T-helper 2 cell treated with Interferon-gamma antibody and Interleukin-4, amounts not matched to agents 5 μg/mL and 100 μg/mL, for 36 hours (primary cell): ENCODE measurements around the gene ASIC4.

ENCODE experiments used
- DNase-seq: peaks from one replicate; pipeline ENCODE4 v3.0.0; 2021; ENCODE audit warnings: low spot score
- H3K27ac Mint-ChIP-seq: one replicate; pipeline ENCODE4 v1.8.0; 2021; ENCODE audit warnings: mild to moderate bottlenecking, mixed read lengths
- H3K27me3 Mint-ChIP-seq: one replicate; pipeline ENCODE4 v1.8.0; 2021; ENCODE audit warnings: low read depth, mixed read lengths
- H3K36me3 Mint-ChIP-seq: one replicate; pipeline ENCODE4 v1.8.0; 2021; ENCODE audit warnings: low read depth, mixed read lengths
- H3K4me1 Mint-ChIP-seq: one replicate; pipeline ENCODE4 v1.8.0; 2021; ENCODE audit warnings: low read depth, mixed read lengths
- H3K4me3 Mint-ChIP-seq: one replicate; pipeline ENCODE4 v1.8.0; 2022; ENCODE audit warnings: mild to moderate bottlenecking, moderate library complexity, mixed read lengths
- H3K9me3 Mint-ChIP-seq: one replicate; pipeline ENCODE4 v1.8.0; 2021; ENCODE audit warnings: mixed read lengths

The ASIC4 gene

GRCh38 chr2:219514196-219514761 lies at the start of gene ASIC4:
Gene ASIC4, plus strand, starts transcription at chr2:219514482. Its CDS starts 243 bp downstream, at chr2:219514725.
- Mint-ChIP-seq H3K4me1 (peaks cover 11% of the 10 kb centered on the region), H3K27me3 (peaks cover 77% of the 10 kb centered on the region), H3K27ac (no peak within 1 kb of the TSS), H3K36me3 (no peaks in the 10 kb centered on the region), H3K4me3 (no peak within 1 kb of the TSS), H3K9me3 (no peaks in the 10 kb centered on the region)
- no peak for DNase-seq

- no peak for DNase-seq
- H3K4me3 Mint-ChIP-seq, result no peak overlapping the region
- H3K9me3 Mint-ChIP-seq, result no peaks in the 10 kb centered on the region
- no peaks in the 10 kb centered on the region for H3K27me3 Mint-ChIP-seq
- H3K36me3 Mint-ChIP-seq, result no peaks in the 10 kb centered on the region
- H3K4me1 Mint-ChIP-seq, result no peaks in the 10 kb centered on the region
- no peak overlapping the region for H3K27ac Mint-ChIP-seq
Observed at GRCh38 chr2:219465659-219466561, 48.4 kb upstream of the ASIC4 start.

DNA sequence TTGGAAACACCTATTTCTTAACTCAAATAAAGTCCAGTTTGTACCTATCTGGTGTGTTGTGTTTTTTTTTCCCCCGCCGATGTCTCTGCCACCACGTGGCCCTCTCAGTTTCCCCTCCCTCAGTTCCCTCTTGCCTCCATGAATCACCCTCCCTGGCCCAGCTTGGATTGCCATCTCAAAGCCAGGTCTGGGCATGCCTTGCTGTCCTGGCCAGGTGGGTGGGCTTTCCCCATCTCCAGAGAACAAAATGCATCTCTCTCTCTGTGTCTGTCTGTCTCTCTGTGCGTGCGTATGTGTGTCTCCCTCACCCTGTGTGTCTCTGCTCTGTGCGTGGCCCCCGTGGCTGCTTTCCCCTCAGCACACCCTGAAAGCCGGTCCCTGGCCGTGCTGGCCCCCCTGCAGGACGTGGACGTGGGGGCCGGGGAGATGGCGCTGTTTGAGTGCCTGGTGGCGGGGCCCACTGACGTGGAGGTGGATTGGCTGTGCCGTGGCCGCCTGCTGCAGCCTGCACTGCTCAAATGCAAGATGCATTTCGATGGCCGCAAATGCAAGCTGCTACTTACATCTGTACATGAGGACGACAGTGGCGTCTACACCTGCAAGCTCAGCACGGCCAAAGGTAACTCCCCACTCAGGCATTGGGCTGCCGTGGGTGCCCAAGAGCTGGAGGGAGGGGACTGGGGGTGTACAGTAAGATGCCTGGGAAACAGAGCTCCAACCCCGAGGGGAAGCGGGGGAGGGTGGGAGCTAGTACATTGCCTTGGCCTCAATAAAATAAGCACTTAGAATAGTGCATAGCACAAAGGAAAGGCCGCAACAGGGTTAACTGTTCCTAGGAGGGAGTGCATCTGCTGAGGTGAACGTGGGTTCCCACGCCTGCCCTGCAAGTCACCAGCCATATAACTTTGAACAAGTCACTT lies 47.2 kb upstream of the ASIC4 start:
- H3K4me1 Mint-ChIP-seq, result no peaks in the 10 kb centered on the region
- H3K4me3 Mint-ChIP-seq, result no peak overlapping the region
- H3K27me3 Mint-ChIP-seq, result no peaks in the 10 kb centered on the region
- no peak overlapping the region for H3K27ac Mint-ChIP-seq
- H3K36me3 Mint-ChIP-seq, result no peaks in the 10 kb centered on the region
- DNase-seq, result no peak
- no peaks in the 10 kb centered on the region for H3K9me3 Mint-ChIP-seq

GRCh38 chr2:219467736-219468075 lies 46.6 kb upstream of the ASIC4 start:
- H3K9me3 Mint-ChIP-seq, result no peaks in the 10 kb centered on the region
- no peak overlapping the region for H3K27ac Mint-ChIP-seq
- H3K4me1 Mint-ChIP-seq, result no peaks in the 10 kb centered on the region
- H3K4me3 Mint-ChIP-seq, result no peak overlapping the region
- H3K27me3 Mint-ChIP-seq, result no peaks in the 10 kb centered on the region
- no peaks in the 10 kb centered on the region for H3K36me3 Mint-ChIP-seq
- DNase-seq, result no peak

- H3K36me3 Mint-ChIP-seq, result no peaks in the 10 kb centered on the region
- H3K4me3 Mint-ChIP-seq, result no peak overlapping the region
- no peak overlapping the region for H3K27ac Mint-ChIP-seq
- no peaks in the 10 kb centered on the region for H3K27me3 Mint-ChIP-seq
- no peaks in the 10 kb centered on the region for H3K9me3 Mint-ChIP-seq
- no peak for DNase-seq
- no peaks in the 10 kb centered on the region for H3K4me1 Mint-ChIP-seq
Observed at GRCh38 chr2:219468410-219469185, 45.7 kb upstream of the ASIC4 start.

GRCh38 chr2:219469186-219469724 lies 45.0 kb upstream of the ASIC4 start:
- H3K27me3 Mint-ChIP-seq, result no peaks in the 10 kb centered on the region
- H3K4me3 Mint-ChIP-seq, result no peak overlapping the region
- DNase-seq, result no peak
- no peaks in the 10 kb centered on the region for H3K9me3 Mint-ChIP-seq
- H3K27ac Mint-ChIP-seq, result no peak overlapping the region
- H3K36me3 Mint-ChIP-seq, result no peaks in the 10 kb centered on the region
- H3K4me1 Mint-ChIP-seq, result no peaks in the 10 kb centered on the region

DNA sequence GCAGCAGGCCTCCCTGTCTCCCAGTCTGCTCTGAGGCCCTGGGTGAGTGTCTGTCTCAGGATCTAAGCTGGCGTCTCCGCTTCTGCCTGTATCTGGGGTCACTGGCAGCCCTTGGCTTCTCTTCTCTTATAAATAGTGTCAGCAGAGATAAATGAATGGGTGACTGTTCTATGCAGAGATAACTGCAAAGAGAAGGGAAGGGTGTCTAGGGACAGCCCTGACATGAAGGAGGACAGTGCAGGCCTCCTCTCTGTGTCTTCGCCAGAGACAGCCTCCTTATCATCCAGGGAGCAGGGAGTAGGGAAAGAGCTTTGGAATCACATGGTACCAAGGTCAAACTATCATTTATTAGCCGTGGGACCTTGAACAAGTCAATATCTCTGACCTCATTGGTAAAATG lies 43.9 kb upstream of the ASIC4 start:
- Mint-ChIP-seq H3K27ac (no peak overlapping the region), H3K9me3 (no peaks in the 10 kb centered on the region), H3K4me1 (no peaks in the 10 kb centered on the region), H3K27me3 (no peaks in the 10 kb centered on the region), H3K4me3 (no peak overlapping the region), H3K36me3 (no peaks in the 10 kb centered on the region)
- DNase-seq, result no peak

DNA sequence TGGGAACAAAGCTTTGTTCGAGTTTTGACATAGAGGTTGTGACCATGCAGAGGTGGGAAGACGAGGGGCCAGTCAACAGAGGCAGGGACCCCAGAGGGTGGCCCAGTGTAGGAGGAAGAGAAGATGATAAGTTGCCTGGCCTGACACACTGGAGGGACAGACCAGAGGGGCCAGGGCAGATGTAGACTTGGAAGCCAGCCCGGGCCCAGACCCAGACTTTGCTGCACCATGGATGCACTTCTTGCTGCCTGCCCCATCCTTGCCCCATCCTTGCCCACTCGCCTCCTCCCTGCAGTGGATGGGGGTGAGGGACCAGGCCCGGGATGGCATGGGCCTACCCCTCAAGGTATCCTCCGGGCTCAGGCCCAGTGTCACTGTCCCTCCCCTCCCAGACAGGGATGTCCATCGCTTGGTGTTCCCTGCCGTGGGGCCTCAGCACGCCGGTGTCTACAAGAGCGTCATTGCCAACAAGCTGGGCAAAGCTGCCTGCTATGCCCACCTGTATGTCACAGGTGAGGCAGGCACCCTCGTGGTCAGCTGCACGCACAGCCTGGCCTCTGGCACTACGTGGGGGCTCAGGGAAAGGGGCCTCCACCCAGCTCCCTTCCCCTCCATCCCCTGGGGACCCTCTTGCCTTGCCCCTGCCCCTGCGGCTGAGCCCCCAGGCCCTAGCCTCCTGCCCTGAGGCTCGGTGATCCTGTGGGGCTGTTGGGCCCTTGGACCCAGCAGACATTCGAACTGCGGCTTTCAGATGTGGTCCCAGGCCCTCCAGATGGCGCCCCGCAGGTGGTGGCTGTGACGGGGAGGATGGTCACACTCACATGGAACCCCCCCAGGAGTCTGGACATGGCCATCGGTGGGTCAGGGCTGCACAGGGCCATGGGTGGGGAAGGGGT lies 42.6 kb upstream of the ASIC4 start:
- no peaks in the 10 kb centered on the region for H3K36me3 Mint-ChIP-seq
- no peak for DNase-seq
- H3K27ac Mint-ChIP-seq, result no peak overlapping the region
- H3K4me1 Mint-ChIP-seq, result no peaks in the 10 kb centered on the region
- peaks cover 3% of the 10 kb centered on the region for H3K27me3 Mint-ChIP-seq
- no peaks in the 10 kb centered on the region for H3K9me3 Mint-ChIP-seq
- H3K4me3 Mint-ChIP-seq, result no peak overlapping the region

DNA sequence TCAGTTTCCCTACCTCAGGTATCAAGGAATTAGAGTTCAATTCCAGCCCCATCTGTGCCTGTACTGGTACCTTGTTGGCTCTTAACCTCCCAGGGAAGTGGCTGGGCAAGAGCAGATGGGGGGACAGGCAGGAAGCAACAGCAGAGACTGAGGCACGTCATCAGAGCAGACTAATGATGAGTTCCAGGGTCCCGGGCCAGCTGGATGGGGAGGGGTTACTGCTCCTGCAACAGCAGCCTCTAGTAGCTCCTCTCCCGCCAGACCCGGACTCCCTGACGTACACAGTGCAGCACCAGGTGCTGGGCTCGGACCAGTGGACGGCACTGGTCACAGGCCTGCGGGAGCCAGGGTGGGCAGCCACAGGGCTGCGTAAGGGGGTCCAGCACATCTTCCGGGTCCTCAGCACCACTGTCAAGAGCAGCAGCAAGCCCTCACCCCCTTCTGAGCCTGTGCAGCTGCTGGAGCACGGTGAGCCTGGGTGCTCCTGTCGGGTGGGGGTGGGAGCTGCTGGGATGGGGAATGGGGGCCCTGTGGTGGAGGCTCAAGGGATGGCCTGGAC lies 41.6 kb upstream of the ASIC4 start:
- Mint-ChIP-seq H3K9me3 (no peaks in the 10 kb centered on the region), H3K36me3 (no peaks in the 10 kb centered on the region), H3K27me3 (peaks cover 3% of the 10 kb centered on the region), H3K27ac (no peak overlapping the region), H3K4me3 (no peak overlapping the region), H3K4me1 (no peaks in the 10 kb centered on the region)
- DNase-seq, result no peak

DNA sequence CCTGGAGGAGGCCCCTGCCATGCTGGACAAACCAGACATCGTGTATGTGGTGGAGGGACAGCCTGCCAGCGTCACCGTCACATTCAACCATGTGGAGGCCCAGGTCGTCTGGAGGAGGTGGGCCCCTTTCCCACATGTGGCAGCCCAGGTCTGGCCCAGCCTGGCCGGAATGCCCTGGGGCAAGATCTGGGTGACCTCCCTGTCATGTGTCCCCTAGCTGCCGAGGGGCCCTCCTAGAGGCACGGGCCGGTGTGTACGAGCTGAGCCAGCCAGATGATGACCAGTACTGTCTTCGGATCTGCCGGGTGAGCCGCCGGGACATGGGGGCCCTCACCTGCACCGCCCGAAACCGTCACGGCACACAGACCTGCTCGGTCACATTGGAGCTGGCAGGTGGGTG lies 40.8 kb upstream of the ASIC4 start:
- H3K4me1 Mint-ChIP-seq, result no peaks in the 10 kb centered on the region
- peaks cover 3% of the 10 kb centered on the region for H3K27me3 Mint-ChIP-seq
- H3K4me3 Mint-ChIP-seq, result no peak overlapping the region
- no peaks in the 10 kb centered on the region for H3K9me3 Mint-ChIP-seq
- DNase-seq, result no peak
- H3K27ac Mint-ChIP-seq, result no peak overlapping the region
- no peaks in the 10 kb centered on the region for H3K36me3 Mint-ChIP-seq

DNA sequence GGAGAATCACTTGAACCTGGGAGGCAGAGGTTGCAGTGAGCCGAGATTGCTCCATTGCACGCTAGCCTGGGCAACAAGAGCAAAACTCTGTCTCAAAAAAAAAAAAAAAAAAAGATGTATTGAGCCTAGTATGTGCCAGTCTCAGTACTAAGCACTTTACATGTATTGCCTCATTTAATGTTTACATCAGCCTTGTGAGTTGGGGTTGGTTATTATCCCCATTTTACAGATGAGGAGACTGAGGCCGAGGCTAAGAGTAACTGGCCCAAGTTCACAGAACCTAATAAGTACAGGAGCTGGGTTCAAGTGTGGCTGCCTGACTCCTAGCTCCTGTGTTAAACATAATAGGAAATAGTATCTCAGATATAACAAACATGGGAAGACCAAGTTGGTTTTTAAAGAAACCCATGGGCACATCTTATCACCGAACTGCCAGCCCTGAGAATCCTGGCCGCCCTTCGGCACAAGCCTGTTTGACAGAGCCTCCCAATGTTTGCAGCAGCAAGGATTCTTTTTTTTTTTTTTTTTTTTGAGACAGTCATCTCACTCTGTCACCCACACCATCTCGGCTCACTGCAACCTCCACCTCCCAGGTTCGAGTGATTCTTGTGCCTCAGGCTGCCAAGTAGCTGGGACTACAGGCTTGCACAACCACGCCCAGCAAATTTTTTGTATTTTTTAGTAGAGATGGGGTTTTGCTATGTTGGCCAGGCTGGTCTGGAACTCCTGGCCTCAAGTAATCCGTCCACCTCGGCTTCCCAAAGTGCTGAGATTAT lies 39.8 kb upstream of the ASIC4 start:
- peaks cover 6% of the 10 kb centered on the region for H3K27me3 Mint-ChIP-seq
- no peaks in the 10 kb centered on the region for H3K4me1 Mint-ChIP-seq
- H3K4me3 Mint-ChIP-seq, result no peak overlapping the region
- H3K9me3 Mint-ChIP-seq, result no peaks in the 10 kb centered on the region
- no peak overlapping the region for H3K27ac Mint-ChIP-seq
- no peak for DNase-seq
- H3K36me3 Mint-ChIP-seq, result no peaks in the 10 kb centered on the region

DNA sequence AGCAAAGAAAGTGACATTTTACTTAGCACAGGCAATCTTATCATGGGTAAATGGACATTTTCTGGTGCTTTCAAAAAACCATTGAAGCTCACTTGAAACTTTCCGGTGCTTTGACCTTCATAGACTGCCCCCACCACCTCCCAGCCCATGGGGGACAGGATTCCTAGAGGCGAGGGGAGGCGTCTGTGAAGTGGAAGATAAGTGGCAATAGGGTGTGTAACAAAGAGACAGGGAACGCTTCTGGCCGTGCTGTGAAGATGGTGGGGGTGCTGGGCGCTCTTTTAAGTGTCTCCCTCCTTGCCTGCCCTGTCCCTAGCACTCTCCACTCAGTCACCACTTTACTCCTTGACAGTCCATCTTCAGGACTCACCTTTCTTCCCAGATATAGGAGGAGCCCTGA lies 39.0 kb upstream of the ASIC4 start:
- no peaks in the 10 kb centered on the region for H3K4me1 Mint-ChIP-seq
- H3K4me3 Mint-ChIP-seq, result no peak overlapping the region
- no peaks in the 10 kb centered on the region for H3K36me3 Mint-ChIP-seq
- H3K27ac Mint-ChIP-seq, result no peak overlapping the region
- no peak for DNase-seq
- H3K9me3 Mint-ChIP-seq, result no peaks in the 10 kb centered on the region
- H3K27me3 Mint-ChIP-seq, result peaks cover 7% of the 10 kb centered on the region
